ENCODE data around the gene MGST2.

The MGST2 gene

DNA sequence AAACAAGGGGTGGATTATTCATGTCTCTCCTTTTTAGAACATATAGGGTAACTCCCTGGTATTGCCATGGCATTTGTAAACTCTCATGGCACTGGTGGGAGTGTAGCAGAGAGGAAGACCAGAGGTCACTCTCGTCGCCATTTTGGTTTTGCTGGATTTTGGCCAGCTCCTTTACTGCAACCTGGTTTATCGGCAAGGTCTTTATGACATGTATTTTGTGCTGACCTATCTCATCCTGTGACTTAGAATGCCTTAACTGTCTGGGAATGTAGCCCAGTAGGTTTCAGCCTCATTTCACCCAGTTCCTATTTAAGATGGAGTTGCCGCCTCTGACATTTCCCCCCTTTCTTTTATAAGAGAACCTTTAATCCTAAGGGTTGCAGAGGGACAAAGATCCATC, 45.8 kb downstream of the MGST2 start:
- no peak overlapping the region for H3K27ac ChIP-seq
- no peak for TF ChIP-seq CTCF (conservative IDR thresholded peaks at IDR 0.05)

- TF ChIP-seq CTCF (conservative IDR thresholded peaks at IDR 0.05) = no peak
- no peak overlapping the region for H3K27ac ChIP-seq
Observed at GRCh38 chr4:139712882-139713281, 47.3 kb downstream of the MGST2 start.

DNA sequence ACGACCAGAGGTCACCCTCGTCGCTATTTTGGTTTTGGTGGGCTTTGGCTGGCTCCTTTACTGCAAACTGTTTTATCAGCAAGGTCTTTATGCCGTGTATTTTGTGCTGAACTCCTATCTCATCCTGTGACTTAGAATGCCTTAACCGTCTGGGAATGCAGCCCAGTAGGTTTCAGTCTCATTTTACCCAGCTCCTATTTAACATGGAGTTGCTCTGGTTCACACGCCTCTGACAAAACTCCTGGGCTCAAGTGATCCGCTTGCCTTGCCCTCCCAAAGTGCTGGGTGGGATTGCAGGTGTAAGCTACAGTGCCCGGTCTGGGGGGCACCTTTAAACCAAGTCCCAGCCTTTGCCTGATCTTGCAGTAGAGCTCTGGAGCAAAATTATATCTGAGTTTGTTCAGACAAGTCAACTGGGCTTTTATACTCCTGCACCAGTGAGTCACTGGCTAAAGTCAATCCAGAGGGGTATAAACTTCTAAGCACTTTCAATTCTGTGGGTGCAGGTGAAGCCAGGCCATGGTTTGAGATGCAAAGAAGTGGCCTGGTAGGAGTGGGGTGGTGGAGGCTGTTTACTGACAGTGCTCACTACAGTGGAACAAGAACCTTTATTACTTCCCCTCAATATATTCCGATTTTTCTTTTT, 50.2 kb downstream of the MGST2 start:
- H3K27ac ChIP-seq = no peak overlapping the region
- no peak for TF ChIP-seq CTCF (conservative IDR thresholded peaks at IDR 0.05)

DNA sequence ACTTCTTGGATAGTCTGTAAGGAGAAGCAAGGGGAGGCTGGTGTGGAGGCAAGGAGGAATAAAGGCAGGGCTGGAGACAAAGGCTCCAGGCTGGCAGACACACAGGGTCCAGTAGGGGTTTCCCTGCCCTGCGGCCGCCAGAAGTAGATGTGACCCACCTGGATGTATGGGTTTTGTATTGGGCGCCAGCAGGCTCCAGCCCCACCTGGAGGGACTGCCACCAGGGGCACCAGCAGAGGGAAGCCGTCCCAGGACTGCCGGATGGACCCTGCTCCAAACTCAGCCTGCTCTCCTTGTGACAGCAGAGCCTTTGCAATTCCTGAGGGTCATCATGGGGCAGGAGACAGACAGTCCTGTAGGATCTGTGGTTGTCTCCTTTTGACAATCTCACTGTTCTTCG, 52.7 kb downstream of the MGST2 start:
- no peak overlapping the region for H3K27ac ChIP-seq

GRCh38 chr4:139718833-139719232, 53.2 kb downstream of the MGST2 start:
- H3K27ac ChIP-seq = no peak overlapping the region
- no peak for TF ChIP-seq CTCF (conservative IDR thresholded peaks at IDR 0.05)

More for the DNA sequence above, 52.7 kb downstream of the MGST2 start:
- no peak for TF ChIP-seq CTCF (conservative IDR thresholded peaks at IDR 0.05)

DNA sequence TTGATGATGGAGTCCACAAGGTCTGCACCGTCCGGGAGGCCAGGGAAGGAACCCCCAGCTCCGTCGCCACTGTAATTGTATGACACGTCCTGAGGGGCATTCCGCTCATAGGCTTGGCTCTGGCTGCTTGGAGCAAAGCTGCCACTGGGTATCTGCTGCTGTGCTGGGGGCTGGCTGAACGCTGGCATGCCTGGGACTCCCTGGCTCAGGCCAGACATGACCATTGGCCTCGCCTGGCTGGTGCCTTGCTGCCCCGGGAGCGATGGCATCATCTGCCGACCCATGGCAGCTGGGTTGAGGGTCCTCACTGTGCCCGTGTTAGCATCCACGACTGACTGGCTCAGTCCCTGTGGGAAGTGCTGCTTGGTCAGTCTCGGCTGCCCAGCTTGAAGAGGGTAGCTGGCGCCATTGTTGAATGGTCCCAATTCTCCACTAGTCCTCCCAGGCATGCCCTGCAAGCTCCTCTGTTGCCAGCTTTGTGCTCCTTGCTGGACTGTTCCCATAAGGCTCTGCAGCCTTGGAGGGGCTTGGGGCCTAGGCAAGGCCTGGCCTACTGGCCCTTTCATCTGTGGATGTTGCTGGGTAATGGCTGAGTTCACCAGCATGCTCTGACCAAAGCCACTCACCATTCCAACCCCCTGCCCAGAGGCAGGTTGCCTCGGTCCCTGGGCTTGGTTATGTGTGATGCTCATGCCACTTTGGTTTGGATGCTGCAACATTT, 53.9 kb downstream of the MGST2 start:
- TF ChIP-seq CTCF (conservative IDR thresholded peaks at IDR 0.05) = no peak
- no peak overlapping the region for H3K27ac ChIP-seq

DNA sequence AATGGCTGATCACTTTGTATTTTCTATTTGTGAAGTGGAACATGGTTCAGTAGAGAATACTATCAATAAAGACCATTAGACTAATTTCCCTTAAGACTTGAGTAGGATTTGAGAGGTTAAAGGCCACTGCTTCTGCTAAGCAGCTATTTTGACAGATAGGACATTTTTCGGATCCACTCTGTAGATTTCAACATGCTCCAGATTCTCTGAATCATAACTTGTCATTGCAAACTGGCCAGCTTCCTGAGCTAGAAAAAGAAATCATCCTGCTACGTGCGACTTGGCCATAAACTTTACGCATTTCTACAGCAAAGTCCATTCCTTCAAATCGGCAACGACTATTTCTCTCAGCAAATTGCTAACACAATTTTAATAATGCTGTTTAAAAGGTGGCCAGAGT, 55.2 kb downstream of the MGST2 start:
- no peak for TF ChIP-seq CTCF (conservative IDR thresholded peaks at IDR 0.05)

More for the DNA sequence above, 55.2 kb downstream of the MGST2 start:
- H3K27ac ChIP-seq = no peak overlapping the region

Measured in VCaP (cell line).